ENCODE measurements around the gene CLTB.

GRCh38 chr5:176394096-176394495 lies 22.2 kb downstream of the CLTB start:
- no peak for TF ChIP-seq POLR2AphosphoS5 (IDR thresholded peaks at IDR 0.05)
- no peak for TF ChIP-seq POLR2A (IDR thresholded peaks at IDR 0.05)
